ENCODE data around the gene LHPP. TPM values are rescaled to one million over a fixed set of nuclear protein-coding genes. Genes with fewer than 3 reads are reported as not detected.
"Not testable (repeated sequence)": the region's sequence is repeated elsewhere in the genome, so short reads cannot be mapped to it uniquely, and the experiment has no call there.

LHPP gene
- total RNA-seq, 1 donor from 2014 or later = 16.2 TPM

GRCh38 chr10:124436191-124436638, 25.4 kb upstream of the LHPP start:
- Histone ChIP-seq H3K36me3 (no peaks in the 10 kb centered on the region), H3K27ac (no peak overlapping the region), H3K4me1 (no peaks in the 10 kb centered on the region), H3K4me3 (no peak overlapping the region), H3K27me3 (peaks cover 6% of the 10 kb centered on the region), H3K9me3 (no peaks in the 10 kb centered on the region)
- intact Hi-C loops (cut with DNase I) = no loop called here
- no peak for ATAC-seq
- DNase-seq = no peak
- no peak for TF ChIP-seq CTCF (IDR thresholded peaks at IDR 0.05)

- intact Hi-C loops (cut with DNase I); ATAC-seq: not testable (repeated sequence)
Observed at GRCh38 chr10:124441694-124442093, 19.9 kb upstream of the LHPP start.

GRCh38 chr10:124446830-124447750, 14.5 kb upstream of the LHPP start:
- no peak overlapping the region for H3K4me3 ChIP-seq
- peaks cover 10% of the 10 kb centered on the region for H3K4me1 ChIP-seq
- DNase-seq = no peak
- H3K27me3 ChIP-seq = peaks cover 78% of the 10 kb centered on the region
- no peak overlapping the region for H3K27ac ChIP-seq
- intact Hi-C loops (cut with DNase I) = no loop called here
- no peaks in the 10 kb centered on the region for H3K9me3 ChIP-seq
- TF ChIP-seq CTCF (IDR thresholded peaks at IDR 0.05) = no peak
- ATAC-seq = no peak
- H3K36me3 ChIP-seq = no peaks in the 10 kb centered on the region

More at GRCh38 chr10:124441694-124442093, 19.9 kb upstream of the LHPP start:
- H3K9me3 ChIP-seq, DNase-seq, H3K36me3 ChIP-seq, H3K4me1 ChIP-seq, H3K4me3 ChIP-seq, H3K27ac ChIP-seq: not testable (repeated sequence)
- H3K27me3 ChIP-seq = peaks cover 25% of the 10 kb centered on the region

GRCh38 chr10:124447751-124448466, 13.7 kb upstream of the LHPP start:
- intact Hi-C loops (cut with DNase I) = no loop called here
- no peak for TF ChIP-seq CTCF (IDR thresholded peaks at IDR 0.05)
- Histone ChIP-seq H3K36me3 (no peaks in the 10 kb centered on the region), H3K9me3 (no peaks in the 10 kb centered on the region), H3K27ac (no peak overlapping the region), H3K4me3 (no peak overlapping the region), H3K27me3 (peaks cover 86% of the 10 kb centered on the region), H3K4me1 (peaks cover 10% of the 10 kb centered on the region)
- ATAC-seq = no peak
- no peak for DNase-seq

GRCh38 chr10:124448696-124449169, 12.9 kb upstream of the LHPP start:
- ATAC-seq = no peak

More at GRCh38 chr10:124448696-124449169, 12.9 kb upstream of the LHPP start:
- Histone ChIP-seq H3K27me3 (peaks cover 86% of the 10 kb centered on the region), H3K4me3 (no peak overlapping the region), H3K36me3 (no peaks in the 10 kb centered on the region), H3K9me3 (no peaks in the 10 kb centered on the region), H3K27ac (no peak overlapping the region), H3K4me1 (peaks cover 10% of the 10 kb centered on the region)
- intact Hi-C loops (cut with DNase I) = no loop called here
- no peak for TF ChIP-seq CTCF (IDR thresholded peaks at IDR 0.05)
- DNase-seq = no peak

Measured in upper lobe of right lung (tissue), 1 donor.